A673 (cell line): ENCODE measurements around the gene RAX2.

Source experiments
- EZH2 ChIP-seq: fragments of 200-600 bp; sonication (generic); IDR thresholded peaks from 2 replicates; pipeline ENCODE4 v1.6.1; 2017; ENCODE audit warnings: borderline replicate concordance, low read depth, mild to moderate bottlenecking, mixed read lengths, antibody characterized with exemption, low read length; ENCODE audit not compliant: poor library complexity, severe bottlenecking
- TF ChIP-seq, protein P1 (sequence below): fragments of 300-800, 200-600 bp; sonication (generic); conservative IDR thresholded peaks from 2 replicates; pipeline ENCODE4 v1.5.1; 2017; ENCODE audit warnings: low read depth, mild to moderate bottlenecking, antibody characterized with exemption, low read length, moderate library complexity, mixed read lengths

DNA sequence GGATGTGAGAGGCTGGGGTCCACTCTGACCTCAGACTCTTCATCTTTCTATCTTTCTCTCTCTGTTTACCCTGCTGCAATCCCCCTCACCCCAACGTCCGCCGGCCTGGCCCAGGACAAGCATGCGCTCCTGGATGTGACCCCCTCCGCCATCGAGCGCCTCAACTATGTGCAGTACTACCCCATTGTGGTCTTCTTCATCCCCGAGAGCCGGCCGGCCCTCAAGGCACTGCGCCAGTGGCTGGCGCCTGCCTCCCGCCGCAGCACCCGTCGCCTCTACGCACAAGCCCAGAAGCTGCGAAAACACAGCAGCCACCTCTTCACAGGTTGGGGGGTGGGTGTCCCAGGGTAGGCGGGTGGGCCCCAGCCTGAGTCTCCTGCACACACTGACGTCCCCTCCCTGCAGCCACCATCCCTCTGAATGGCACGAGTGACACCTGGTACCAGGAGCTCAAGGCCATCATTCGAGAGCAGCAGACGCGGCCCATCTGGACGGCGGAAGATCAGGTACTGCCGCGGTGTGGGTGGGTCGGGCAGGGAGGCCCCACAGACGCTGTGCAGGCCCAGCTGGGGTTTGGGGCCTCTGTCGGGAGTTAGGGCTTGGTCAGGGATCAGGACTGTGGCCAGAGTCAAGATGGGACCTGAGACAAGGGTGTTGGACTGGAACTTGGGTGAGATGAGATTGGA, 25.5 kb downstream of the RAX2 start:
- TF ChIP-seq EZH2: no peak
- TF ChIP-seq, protein P1, sequence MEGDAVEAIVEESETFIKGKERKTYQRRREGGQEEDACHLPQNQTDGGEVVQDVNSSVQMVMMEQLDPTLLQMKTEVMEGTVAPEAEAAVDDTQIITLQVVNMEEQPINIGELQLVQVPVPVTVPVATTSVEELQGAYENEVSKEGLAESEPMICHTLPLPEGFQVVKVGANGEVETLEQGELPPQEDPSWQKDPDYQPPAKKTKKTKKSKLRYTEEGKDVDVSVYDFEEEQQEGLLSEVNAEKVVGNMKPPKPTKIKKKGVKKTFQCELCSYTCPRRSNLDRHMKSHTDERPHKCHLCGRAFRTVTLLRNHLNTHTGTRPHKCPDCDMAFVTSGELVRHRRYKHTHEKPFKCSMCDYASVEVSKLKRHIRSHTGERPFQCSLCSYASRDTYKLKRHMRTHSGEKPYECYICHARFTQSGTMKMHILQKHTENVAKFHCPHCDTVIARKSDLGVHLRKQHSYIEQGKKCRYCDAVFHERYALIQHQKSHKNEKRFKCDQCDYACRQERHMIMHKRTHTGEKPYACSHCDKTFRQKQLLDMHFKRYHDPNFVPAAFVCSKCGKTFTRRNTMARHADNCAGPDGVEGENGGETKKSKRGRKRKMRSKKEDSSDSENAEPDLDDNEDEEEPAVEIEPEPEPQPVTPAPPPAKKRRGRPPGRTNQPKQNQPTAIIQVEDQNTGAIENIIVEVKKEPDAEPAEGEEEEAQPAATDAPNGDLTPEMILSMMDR: no peak
